ENCODE measurements around the gene FBXL16.
A peak's percentile ranks its signal among the peaks of the same experiment; 100 is the strongest.

The FBXL16 gene

GRCh38 chr16:662597-662996 lies 43.0 kb downstream of the FBXL16 start:
- DNase-seq (ENCODE audit: low read depth in 3 of 3) = no peak

- DNase-seq (ENCODE audit: low read depth in 3 of 3) = no peak
Observed at GRCh38 chr16:662095-662494, 43.5 kb downstream of the FBXL16 start.

GRCh38 chr16:661184-661821 lies 44.3 kb downstream of the FBXL16 start:
- no peak for DNase-seq (ENCODE audit: low read depth in 3 of 3)

GRCh38 chr16:660459-661183 lies 45.0 kb downstream of the FBXL16 start:
- peak in 1 of 3 donors; percentile 51 for DNase-seq (ENCODE audit: low read depth in 3 of 3)

- DNase-seq (ENCODE audit: low read depth in 3 of 3) = no peak
Observed at GRCh38 chr16:660132-660458, 45.5 kb downstream of the FBXL16 start.

GRCh38 chr16:659618-660017 lies 46.0 kb downstream of the FBXL16 start:
- no peak for DNase-seq (ENCODE audit: low read depth in 3 of 3)

GRCh38 chr16:658679-659571 lies 46.7 kb downstream of the FBXL16 start:
- DNase-seq (ENCODE audit: low read depth in 3 of 3) = no peak

GRCh38 chr16:657487-657886 lies 48.1 kb downstream of the FBXL16 start:
- DNase-seq (ENCODE audit: low read depth in 3 of 3) = no peak

GRCh38 chr16:654034-654433 lies 51.6 kb downstream of the FBXL16 start:
- DNase-seq (ENCODE audit: low read depth in 3 of 3) = no peak

GRCh38 chr16:652454-653305 lies 52.9 kb downstream of the FBXL16 start:
- DNase-seq (ENCODE audit: low read depth in 3 of 3) = no peak

GRCh38 chr16:651844-652243 lies 53.8 kb downstream of the FBXL16 start:
- DNase-seq (ENCODE audit: low read depth in 3 of 3) = no peak

- no peak for DNase-seq (ENCODE audit: low read depth in 3 of 3)
Observed at GRCh38 chr16:649631-650030, 56.0 kb downstream of the FBXL16 start.

GRCh38 chr16:648781-649589 lies 56.6 kb downstream of the FBXL16 start, which contains the start of gene WDR90:
WDR90 (plus strand) TSS chr16:649365; CDS start chr16:649417, 52 bp downstream.
- peak; percentile 87 to 94 (median 88) for DNase-seq (ENCODE audit: low read depth in 3 of 3)

- peak in 1 of 3 donors; percentile 57 for DNase-seq (ENCODE audit: low read depth in 3 of 3)
Observed at GRCh38 chr16:648071-648780, 57.4 kb downstream of the FBXL16 start.

- no peak for DNase-seq (ENCODE audit: low read depth in 3 of 3)
Observed at GRCh38 chr16:647173-647902, 58.3 kb downstream of the FBXL16 start.

- no peak for DNase-seq (ENCODE audit: low read depth in 3 of 3)
Observed at GRCh38 chr16:646679-647172, 58.9 kb downstream of the FBXL16 start.

GRCh38 chr16:645852-646678 lies 59.5 kb downstream of the FBXL16 start:
- DNase-seq (ENCODE audit: low read depth in 3 of 3) = no peak

- no peak for DNase-seq (ENCODE audit: low read depth in 3 of 3)
Observed at GRCh38 chr16:644556-644955, 61.0 kb downstream of the FBXL16 start.
